ENCODE measurements around the gene CBX1.

The CBX1 gene

GRCh38 chr17:48058393-48059124, 42.7 kb downstream of the CBX1 start:
- TF ChIP-seq EZH2phosphoT487 (IDR thresholded peaks at IDR 0.05; ENCODE audit: borderline replicate concordance, low read length) = no peak
- TF ChIP-seq CTCF (IDR thresholded peaks at IDR 0.05; ENCODE audit: low read depth, low read length, poor library complexity, severe bottlenecking) = no peak
- H3K9me2 ChIP-seq (replicated peaks; ENCODE audit: control insufficient read depth, low read length) = no peaks in the 10 kb centered on the region
- no peaks in the 10 kb centered on the region for H3K27me3 ChIP-seq (ENCODE audit: control insufficient read depth, low read length)
- H4K20me1 ChIP-seq (ENCODE audit: control insufficient read depth, insufficient read depth, low read depth, low read length) = peaks cover 4% of the 10 kb centered on the region
- H3K4me1 ChIP-seq (ENCODE audit: control insufficient read depth, low read length) = peaks cover 31% of the 10 kb centered on the region
- H3K36me3 ChIP-seq (ENCODE audit: control insufficient read depth, low read length) = peaks cover 89% of the 10 kb centered on the region
- H3K4me3 ChIP-seq (ENCODE audit: low read length) = no peak overlapping the region
- H3K4me2 ChIP-seq (ENCODE audit: low read length) = no peak overlapping the region
- no peaks in the 10 kb centered on the region for H3F3A ChIP-seq (ENCODE audit: control insufficient read depth, insufficient read depth)
- no peak overlapping the region for H3K27ac ChIP-seq (ENCODE audit: low read depth, low read length)
- H3K79me2 ChIP-seq (ENCODE audit: control insufficient read depth, low read length) = peaks cover 57% of the 10 kb centered on the region
- H3K9me3 ChIP-seq (ENCODE audit: control insufficient read depth, insufficient read depth, low read length) = no peaks in the 10 kb centered on the region

- Histone ChIP-seq H3K4me2 (ENCODE audit: low read length) (no peak overlapping the region), H3K4me3 (ENCODE audit: low read length) (no peak overlapping the region), H3K9me3 (ENCODE audit: control insufficient read depth, insufficient read depth, low read length) (no peaks in the 10 kb centered on the region), H3K4me1 (ENCODE audit: control insufficient read depth, low read length) (peaks cover 40% of the 10 kb centered on the region), H3K27ac (ENCODE audit: low read depth, low read length) (no peak overlapping the region), H3F3A (ENCODE audit: control insufficient read depth, insufficient read depth) (no peaks in the 10 kb centered on the region), H3K27me3 (ENCODE audit: control insufficient read depth, low read length) (no peaks in the 10 kb centered on the region), H3K79me2 (ENCODE audit: control insufficient read depth, low read length) (peaks cover 66% of the 10 kb centered on the region), H3K9me2 (replicated peaks; ENCODE audit: control insufficient read depth, low read length) (no peaks in the 10 kb centered on the region), H4K20me1 (ENCODE audit: control insufficient read depth, insufficient read depth, low read depth, low read length) (peaks cover 11% of the 10 kb centered on the region), H3K36me3 (ENCODE audit: control insufficient read depth, low read length) (peaks cover 93% of the 10 kb centered on the region)
- TF ChIP-seq CTCF (IDR thresholded peaks at IDR 0.05; ENCODE audit: low read depth, low read length, poor library complexity, severe bottlenecking) (no peak), EZH2phosphoT487 (IDR thresholded peaks at IDR 0.05; ENCODE audit: borderline replicate concordance, low read length) (no peak)
Measured at GRCh38 chr17:48057626-48058025, 43.7 kb downstream of the CBX1 start.

GRCh38 chr17:48056879-48057278, 44.4 kb downstream of the CBX1 start:
- TF ChIP-seq CTCF (IDR thresholded peaks at IDR 0.05; ENCODE audit: low read depth, low read length, poor library complexity, severe bottlenecking) (no peak), EZH2phosphoT487 (IDR thresholded peaks at IDR 0.05; ENCODE audit: borderline replicate concordance, low read length) (no peak)
- Histone ChIP-seq H3K27me3 (ENCODE audit: control insufficient read depth, low read length) (no peaks in the 10 kb centered on the region), H3K36me3 (ENCODE audit: control insufficient read depth, low read length) (peaks cover 93% of the 10 kb centered on the region), H3K27ac (ENCODE audit: low read depth, low read length) (peak overlapping the region; percentile 72), H3K4me1 (ENCODE audit: control insufficient read depth, low read length) (peaks cover 48% of the 10 kb centered on the region), H3F3A (ENCODE audit: control insufficient read depth, insufficient read depth) (no peaks in the 10 kb centered on the region), H3K9me3 (ENCODE audit: control insufficient read depth, insufficient read depth, low read length) (no peaks in the 10 kb centered on the region), H3K9me2 (replicated peaks; ENCODE audit: control insufficient read depth, low read length) (no peaks in the 10 kb centered on the region), H3K79me2 (ENCODE audit: control insufficient read depth, low read length) (peaks cover 74% of the 10 kb centered on the region), H4K20me1 (ENCODE audit: control insufficient read depth, insufficient read depth, low read depth, low read length) (peaks cover 11% of the 10 kb centered on the region), H3K4me2 (ENCODE audit: low read length) (no peak overlapping the region), H3K4me3 (ENCODE audit: low read length) (no peak overlapping the region)

Data from DOHH2 (cell line).